SH-SY5Y (cell line): Measurements from ENCODE around the gene LBHD2.

Experiments
- GATA2 ChIP-seq: IDR thresholded peaks from 2 replicates; pipeline ENCODE4 v1.6.1; 2011; ENCODE audit warnings: mild to moderate bottlenecking, low read depth, low read length
- GATA3 ChIP-seq: IDR thresholded peaks from 2 replicates; pipeline ENCODE4 v1.6.1; 2011; ENCODE audit warnings: low read depth, mild to moderate bottlenecking, low read length, moderate library complexity

The LBHD2 gene

GRCh38 chr14:103111232-103111868 lies 27.3 kb downstream of the LBHD2 start:
- TF ChIP-seq GATA3, result no peak

DNA sequence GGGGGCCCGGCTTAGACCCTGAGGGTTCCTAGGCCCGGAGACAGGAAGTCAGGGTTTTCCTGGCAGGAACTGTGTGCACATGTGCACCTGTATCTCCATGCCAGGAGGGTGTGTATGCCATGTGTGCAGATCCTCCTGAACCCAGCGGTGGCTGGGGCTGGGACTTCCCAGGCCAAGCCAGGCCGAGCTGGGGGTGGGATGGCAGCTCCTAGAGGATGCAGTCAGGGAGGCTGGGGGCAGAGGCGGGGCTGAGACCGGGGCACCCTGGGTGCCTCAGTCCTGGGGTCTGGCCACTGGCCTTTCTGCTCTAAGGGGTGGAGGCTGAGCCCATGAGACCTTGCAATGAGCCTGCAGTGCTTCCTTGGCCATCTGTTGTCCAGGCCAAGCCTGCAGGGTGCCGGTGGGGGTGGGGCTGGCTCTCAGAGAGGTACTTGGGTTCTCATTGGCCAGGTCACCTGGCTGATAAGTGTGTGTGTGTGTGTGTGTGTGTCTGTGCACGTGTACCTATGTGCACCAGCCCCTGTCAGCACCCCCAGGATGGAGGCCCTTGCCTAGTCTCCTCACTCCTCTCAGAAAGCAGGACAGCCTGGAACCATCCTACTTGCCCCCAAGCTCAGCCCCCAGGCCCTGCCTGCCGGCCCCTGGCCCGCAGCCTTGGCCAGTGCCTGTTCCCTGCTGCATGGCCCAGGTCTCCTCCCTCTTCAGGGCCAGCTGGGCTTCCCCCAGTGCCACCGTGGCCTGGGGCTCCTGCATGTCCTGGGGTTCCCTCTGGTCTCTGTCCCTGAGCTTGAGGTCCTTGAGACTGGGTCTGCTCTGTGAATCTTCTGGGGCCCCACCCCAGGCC lies 28.6 kb downstream of the LBHD2 start:
- TF ChIP-seq GATA2, result no peak
- TF ChIP-seq GATA3, result no peak

DNA sequence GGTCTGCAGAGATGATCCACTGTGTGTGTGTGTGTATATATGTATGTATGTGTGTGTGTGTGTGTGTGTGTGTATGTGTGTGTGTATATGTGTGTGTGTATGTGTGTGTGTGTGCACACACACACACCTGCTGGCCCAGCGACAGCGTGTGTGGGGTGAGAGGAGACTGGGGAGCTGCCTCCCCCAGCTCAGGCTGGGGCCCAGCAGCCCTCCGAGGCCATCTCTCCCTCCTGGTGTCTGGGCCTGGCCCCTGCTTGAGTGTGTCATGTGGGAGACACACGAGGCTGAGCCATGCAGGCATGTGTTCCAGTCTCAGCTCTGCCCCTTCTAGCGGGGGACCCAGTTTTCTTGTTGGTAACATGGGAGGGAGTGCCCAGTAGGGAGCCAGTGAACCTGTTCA lies 29.3 kb downstream of the LBHD2 start:
- TF ChIP-seq GATA3 (no peak), GATA2 (no peak)

- TF ChIP-seq GATA2 (no peak), GATA3 (no peak)
Measured at GRCh38 chr14:103113774-103114173, 29.8 kb downstream of the LBHD2 start.

DNA sequence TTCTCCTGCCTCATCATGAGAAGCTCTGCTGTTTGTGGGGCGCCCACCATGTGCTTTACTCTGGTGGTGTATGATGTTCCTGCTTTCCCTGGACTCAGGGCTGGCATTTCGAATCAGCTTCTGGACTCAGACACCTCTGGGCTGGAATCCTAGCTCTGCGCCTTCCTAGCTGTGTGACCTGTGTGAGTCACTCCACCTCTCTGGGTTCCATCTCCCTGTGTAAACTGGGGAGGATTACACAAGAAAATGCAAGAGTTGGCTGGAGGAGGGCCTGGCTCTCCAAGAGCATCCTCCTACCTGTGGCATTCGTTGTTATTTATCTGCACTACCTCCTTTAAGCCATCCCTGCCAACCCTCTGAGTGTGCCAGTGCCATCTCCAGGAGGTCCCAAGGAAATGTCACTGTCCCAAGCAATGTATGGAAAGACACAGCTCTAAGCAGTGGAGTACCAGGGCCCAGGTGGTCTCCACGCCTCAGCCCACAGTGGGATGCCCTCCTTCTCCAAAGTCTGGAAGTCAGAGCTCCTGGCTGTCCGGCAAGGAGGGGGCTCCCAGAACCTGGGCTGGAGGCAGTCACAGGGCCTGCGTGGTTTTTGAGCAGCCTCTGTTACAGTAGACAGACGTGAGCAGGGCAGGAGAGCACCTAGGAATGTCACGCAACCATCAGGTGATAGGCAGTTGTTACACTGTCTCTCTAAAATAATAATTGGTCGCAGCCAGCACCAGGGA lies 32.0 kb downstream of the LBHD2 start:
- TF ChIP-seq GATA3 (no peak), GATA2 (no peak)

DNA sequence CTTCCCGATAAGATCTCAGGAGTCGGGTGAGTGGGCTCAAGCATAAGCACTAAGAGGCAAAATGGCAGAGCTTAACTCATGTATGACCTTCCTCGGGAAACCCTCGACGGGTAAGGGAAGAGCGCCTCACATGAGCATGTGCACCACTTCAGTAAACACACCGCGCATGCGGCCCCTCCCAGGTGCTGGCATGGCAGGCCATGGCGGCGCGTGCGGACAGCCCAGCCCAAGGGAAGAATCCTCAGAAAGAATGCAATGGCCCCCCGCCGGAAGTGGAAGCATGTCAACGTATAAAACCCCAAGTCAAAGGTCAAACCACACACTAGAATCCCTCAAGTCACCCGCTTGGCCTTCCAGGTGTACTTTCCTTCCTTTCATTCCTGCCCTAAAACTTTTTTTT lies 32.6 kb downstream of the LBHD2 start:
- TF ChIP-seq GATA3, result no peak
- no peak for TF ChIP-seq GATA2

DNA sequence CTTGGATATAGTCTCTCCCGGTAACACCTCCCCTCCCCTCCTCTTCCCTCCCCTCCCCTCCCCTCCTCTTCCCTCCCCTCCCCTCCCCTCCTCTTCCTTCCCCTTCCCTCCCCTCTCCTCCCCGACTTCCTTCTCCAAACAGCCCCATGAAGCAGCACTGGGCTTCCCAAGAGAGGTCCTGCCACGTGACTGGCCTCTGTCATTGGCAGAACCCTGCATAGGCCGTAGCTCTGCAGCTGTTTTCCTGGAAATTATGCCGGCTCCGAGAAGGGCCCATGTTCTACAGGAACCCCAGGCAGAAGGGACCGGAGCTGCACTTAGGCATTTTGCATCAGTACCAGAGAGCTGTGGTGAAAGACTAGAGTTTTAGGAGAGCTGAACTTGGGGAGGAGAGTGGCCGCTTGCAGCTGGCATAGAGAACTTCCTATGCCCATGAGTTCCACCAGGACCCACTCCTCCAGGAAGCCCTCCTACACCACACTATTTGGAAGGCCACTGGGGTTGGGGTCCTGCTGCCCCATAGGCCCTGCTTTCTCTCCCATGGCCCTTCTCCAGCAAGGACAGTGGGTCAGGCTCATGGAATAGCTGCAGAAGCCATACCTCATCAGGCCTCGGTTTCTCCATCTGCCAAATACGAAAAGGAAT lies 34.1 kb downstream of the LBHD2 start:
- TF ChIP-seq GATA3 (no peak), GATA2 (no peak)

- TF ChIP-seq GATA3, result no peak
- TF ChIP-seq GATA2, result no peak
Measured at GRCh38 chr14:103118663-103119404, 34.8 kb downstream of the LBHD2 start.

GRCh38 chr14:103121121-103121845 lies 37.3 kb downstream of the LBHD2 start:
- TF ChIP-seq GATA2 (no peak), GATA3 (no peak)

GRCh38 chr14:103121846-103122584 lies 38.0 kb downstream of the LBHD2 start:
- no peak for TF ChIP-seq GATA2
- no peak for TF ChIP-seq GATA3

GRCh38 chr14:103122585-103122946 lies 38.6 kb downstream of the LBHD2 start:
- no peak for TF ChIP-seq GATA3
- TF ChIP-seq GATA2, result no peak

- TF ChIP-seq GATA2, result no peak
- TF ChIP-seq GATA3, result no peak
Measured at GRCh38 chr14:103122947-103123633, 39.1 kb downstream of the LBHD2 start, which contains the start of gene TNFAIP2. Gene TNFAIP2, plus strand, starts transcription at chr14:103123461. Its CDS starts 2,997 bp downstream, at chr14:103126458.

- no peak for TF ChIP-seq GATA2
- TF ChIP-seq GATA3, result no peak
Measured at GRCh38 chr14:103123634-103124500, 39.9 kb downstream of the LBHD2 start.
